ENCODE results near the gene MARCO. TPM values are rescaled to one million over a fixed set of nuclear protein-coding genes. Genes with fewer than 3 reads are reported as not detected.

Gene MARCO
- total RNA-seq, 1 experiment from 2014 or later: 0.54 TPM

GRCh38 chr2:119005555-119005954 lies 63.6 kb downstream of the MARCO start:
- H3K79me2 ChIP-seq (ENCODE audit: insufficient read depth, low read length): no peaks in the 10 kb centered on the region
- ATAC-seq (no peak), DNase-seq (ENCODE audit: low read depth, low spot score) (no peak)
- BruUV-seq (replicated peaks): no TSS peak
- no peaks in the 10 kb centered on the region for H3K9me3 ChIP-seq (ENCODE audit: control insufficient read depth in 1 of 2, insufficient read depth in 1 of 2, low read depth in 1 of 2, low read length in 2 of 2)
- no peak overlapping the region for H2AFZ ChIP-seq (ENCODE audit: low read depth, low read length, poor library complexity, severe bottlenecking)
- no peaks in the 10 kb centered on the region for H4K20me1 ChIP-seq (ENCODE audit: insufficient read depth)
- POLR2A ChIA-PET: no interaction called here
- H3K27ac ChIP-seq (ENCODE audit: low read depth, low read length): no peak overlapping the region
- TF ChIP-seq JUND (IDR thresholded peaks at IDR 0.05) (no peak), ELF1 (IDR thresholded peaks at IDR 0.05; ENCODE audit: borderline replicate concordance, low read depth) (no peak), POLR2AphosphoS5 (IDR thresholded peaks at IDR 0.05; ENCODE audit: low read depth, low read length) (no peak), TCF7L2 (IDR thresholded peaks at IDR 0.05; ENCODE audit: borderline replicate concordance, extremely low read depth, insufficient read depth, insufficient read length) (no peak), FOSL1 (IDR thresholded peaks at IDR 0.05; ENCODE audit: low read depth) (no peak), RAD21 (IDR thresholded peaks at IDR 0.05; ENCODE audit: low read depth) (no peak), EZH2 (IDR thresholded peaks at IDR 0.05) (no peak), SIN3A (IDR thresholded peaks at IDR 0.05; ENCODE audit: low read depth) (no peak), ZNF274 (IDR thresholded peaks at IDR 0.05; ENCODE audit: low read depth, low read length) (no peak), SRF (IDR thresholded peaks at IDR 0.05; ENCODE audit: low read depth) (no peak), POLR2A (IDR thresholded peaks at IDR 0.05; ENCODE audit: borderline replicate concordance, extremely low read depth, insufficient read depth, insufficient read length) (no peak), ATF3 (IDR thresholded peaks at IDR 0.05) (no peak), ZFX (IDR thresholded peaks at IDR 0.05) (no peak), SP1 (IDR thresholded peaks at IDR 0.05; ENCODE audit: low read depth) (no peak), CEBPB (IDR thresholded peaks at IDR 0.05; ENCODE audit: low read depth) (no peak), ZBTB33 (IDR thresholded peaks at IDR 0.05; ENCODE audit: extremely low read depth, insufficient replicate concordance, low read length) (no peak), EZH2phosphoT487 (IDR thresholded peaks at IDR 0.05; ENCODE audit: borderline replicate concordance) (no peak), YY1 (IDR thresholded peaks at IDR 0.05; ENCODE audit: extremely low read depth, insufficient replicate concordance, low read depth, low read length) (no peak), CTCF (IDR thresholded peaks at IDR 0.05 in 2 of 3, conservative IDR thresholded peaks at IDR 0.05 in 1 of 3; ENCODE audit: borderline replicate concordance in 1 of 3, insufficient read depth in 1 of 3, low read depth in 2 of 3, low read length in 2 of 3) (no peak)
- no peaks in the 10 kb centered on the region for H3K9me2 ChIP-seq (ENCODE audit: insufficient read depth)
- no peaks in the 10 kb centered on the region for H3K4me1 ChIP-seq (ENCODE audit: control insufficient read depth in 1 of 2, insufficient read depth in 2 of 2, low read length in 2 of 2)
- H3K4me2 ChIP-seq (ENCODE audit: low read length): no peak overlapping the region
- H3K9ac ChIP-seq (ENCODE audit: low read length): no peak overlapping the region
- RAD21 ChIA-PET (ENCODE audit: low non-redundant PET in 1 of 2, low total read pairs in 2 of 2, uncharacterized antibody in 2 of 2, unreplicated experiment in 2 of 2): no interaction called here
- H3K36me3 ChIP-seq (ENCODE audit: control insufficient read depth in 1 of 2, insufficient read depth in 2 of 2, low read length in 2 of 2): no peaks in the 10 kb centered on the region
- peaks cover 2% of the 10 kb centered on the region; the same call in 1 of the 2 replicates for H3K27me3 ChIP-seq (ENCODE audit: insufficient read depth, low read length)
- CTCF ChIA-PET: no interaction called here
- intact Hi-C loops (cut with micrococcal nuclease): no loop called here
- no peak overlapping the region for H3K4me3 ChIP-seq (replicated peaks in 1 of 2; ENCODE audit: low read depth in 1 of 2, low read length in 2 of 2)

Data from HCT116 (cell line).